ENCODE results near the gene RPL22. TPM values are rescaled to one million over a fixed set of nuclear protein-coding genes. Genes with fewer than 3 reads are reported as not detected.
A peak's percentile ranks its signal among the peaks of the same experiment; 100 is the strongest.

RPL22 gene
- total and polyA plus RNA-seq, 2 of the 8 experiments (the other 6 are each of a cell fraction or from before 2014, with no cell fraction given) = 133 to 521 TPM

GRCh38 chr1:6237093-6237492 is 37.7 kb upstream of the RPL22 start:
- H2BK12ac ChIP-seq (ENCODE audit: low read depth, low read length) = no peak overlapping the region
- H3K23ac ChIP-seq (ENCODE audit: insufficient read length) = no peak overlapping the region
- no peaks in the 10 kb centered on the region for H3K27me3 ChIP-seq (replicated peaks in 1 of 4; ENCODE audit: control insufficient read depth in 3 of 4, extremely low read depth in 1 of 4, insufficient read depth in 3 of 4, low read length in 3 of 4)
- H3K18ac ChIP-seq (ENCODE audit: extremely low read depth, low read length) = peak overlapping the region; percentile 44; the same call in 1 of the 2 replicates
- WGBS, 2 experiments (ENCODE audit: extremely low coverage in 1 of 2, insufficient coverage in 1 of 2, insufficient read length in 1 of 2, insufficient replicate concordance in 2 of 2, low coverage in 1 of 2, low lambda C conversion rate in 2 of 2, missing lambda C conversion rate in 1 of 2) = 89% methylated on average over 4 of the region's 4 CpGs; no CpG with 5 or more reads in 1 of the 2 experiments
- H3K9me3 ChIP-seq (ENCODE audit: insufficient read depth in 2 of 2, low read depth in 1 of 2, low read length in 1 of 2) = no peaks in the 10 kb centered on the region
- H3K56ac ChIP-seq (replicated peaks; ENCODE audit: insufficient read length, low read depth, low read length) = no peak overlapping the region
- peaks cover 7 to 13% of the 10 kb centered on the region in 2 experiments for H4K20me1 ChIP-seq (replicated peaks in 1 of 2; ENCODE audit: control insufficient read depth in 1 of 2, insufficient read depth in 2 of 2, low read length in 2 of 2)
- 0 out of 2 replicates have a peak overlapping the region, but pooled peaks have one; percentile 61 for H2BK20ac ChIP-seq (ENCODE audit: low read length)
- DNase-seq (ENCODE audit: low read depth in 1 of 2, low spot score in 2 of 2) (no peak), FAIRE-seq (no peak)
- H3K79me1 ChIP-seq (ENCODE audit: low read depth, low read length) = peaks cover 8% of the 10 kb centered on the region; the same call in 1 of the 2 replicates
- no peak overlapping the region for H2BK5ac ChIP-seq (ENCODE audit: low read depth, low read length)
- no peak overlapping the region for H2BK120ac ChIP-seq (replicated peaks; ENCODE audit: low read depth, low read length)
- peak overlapping the region in 1 of 2 experiments; percentile 67; a peak in 2 of 4 replicates for H3K4me2 ChIP-seq (ENCODE audit: insufficient read depth in 1 of 2, low read depth in 2 of 2, low read length in 2 of 2)
- no peak overlapping the region for H2BK15ac ChIP-seq (ENCODE audit: low read length)
- ChIA-PET POLR2A (ENCODE audit: partially characterized antibody) (interaction anchor here (6.4 to 6.9 kb wide), 2 partner anchors 12 to 31 kb away, joined by 64 to 78 read pairs; partner anchors contain the start of gene RNF207), CTCF (ENCODE audit: partially characterized antibody) (interaction anchor here (0.6 to 19.1 kb wide), 10 partner anchors 10 to 751 kb away, joined by 3 to 353 read pairs (median 9); partner anchors contain the start of genes RNF207 and RPL22)
- H3K9ac ChIP-seq (replicated peaks in 1 of 4; ENCODE audit: extremely low read depth in 1 of 4, low read depth in 3 of 4, low read length in 3 of 4) = no peak overlapping the region
- H4K8ac ChIP-seq (ENCODE audit: extremely low read depth, insufficient read depth, low read length) = no peak overlapping the region
- no peak overlapping the region for H2AK5ac ChIP-seq (ENCODE audit: low read depth, low read length)
- H3K4me1 ChIP-seq (replicated peaks in 1 of 4; ENCODE audit: control insufficient read depth in 3 of 4, insufficient read depth in 4 of 4, low read length in 3 of 4) = peaks cover 13 to 38% (median 31%) of the 10 kb centered on the region in 4 experiments
- H3K27ac ChIP-seq (ENCODE audit: low read depth, low read length) = no peak overlapping the region
- no peak overlapping the region for H4K91ac ChIP-seq (replicated peaks; ENCODE audit: insufficient read length, low read length)
- H3K36me3 ChIP-seq (ENCODE audit: control insufficient read depth in 2 of 4, insufficient read depth in 4 of 4, low read length in 3 of 4) = peaks cover 6 to 19% (median 13%) of the 10 kb centered on the region in 4 experiments; a peak in 6 of 8 replicates
- 0 out of 2 replicates have a peak, but pooled peaks cover 5% of the 10 kb centered on the region for H3K23me2 ChIP-seq (ENCODE audit: low read depth, low read length)
- H2AFZ ChIP-seq (ENCODE audit: low read length) = no peak overlapping the region
- no peak overlapping the region for H3K14ac ChIP-seq (ENCODE audit: insufficient read length)
- H3K4me3 ChIP-seq (ENCODE audit: extremely low read depth in 1 of 4, insufficient read depth in 2 of 4, low read depth in 3 of 4, low read length in 4 of 4) = no peak overlapping the region
- H3K4ac ChIP-seq (replicated peaks; ENCODE audit: insufficient read length, low read depth, low read length) = no peak overlapping the region
- no peak overlapping the region for H4K5ac ChIP-seq (ENCODE audit: insufficient read length, low read depth, low read length)
- peaks cover 6 to 27% of the 10 kb centered on the region in 2 experiments for H3K79me2 ChIP-seq (ENCODE audit: control insufficient read depth in 1 of 2, insufficient read depth in 2 of 2, low read length in 2 of 2)
- no peak for TF ChIP-seq SIRT6 (IDR thresholded peaks at IDR 0.05; ENCODE audit: low read length)
- no peak for TF ChIP-seq NRF1 (IDR thresholded peaks at IDR 0.05; ENCODE audit: low read depth, low read length)
- TF ChIP-seq ATF3 (IDR thresholded peaks at IDR 0.05; ENCODE audit: insufficient read depth, low read depth, low read length) = no peak
- no peak for TF ChIP-seq BCL11A (IDR thresholded peaks at IDR 0.05; ENCODE audit: low read depth in 2 of 2, low read length in 2 of 2)
- TF ChIP-seq KDM5A (IDR thresholded peaks at IDR 0.05; ENCODE audit: low read length) = no peak
- TF ChIP-seq ASH2L (IDR thresholded peaks at IDR 0.05; ENCODE audit: low read length) = no peak
- TF ChIP-seq YY1 (IDR thresholded peaks at IDR 0.05; ENCODE audit: low read depth, low read length) = no peak
- no peak for TF ChIP-seq HDAC2 (IDR thresholded peaks at IDR 0.05; ENCODE audit: borderline replicate concordance in 1 of 2, low read depth in 2 of 2, low read length in 2 of 2)
- no peak for TF ChIP-seq ATF2 (IDR thresholded peaks at IDR 0.05; ENCODE audit: low read length)
